Measurements from ENCODE around the gene EHF.

The EHF gene

GRCh38 chr11:34653851-34654482 lies 33.1 kb downstream of the EHF start:
- Histone ChIP-seq H3K4me3 (ENCODE audit: insufficient read depth, low read length, poor library complexity, severe bottlenecking) (no peak overlapping the region), H3K4me2 (ENCODE audit: low read depth, low read length, poor library complexity, severe bottlenecking) (no peak overlapping the region), H3F3A (ENCODE audit: insufficient read depth) (no peaks in the 10 kb centered on the region), H3K36me3 (ENCODE audit: low read length) (no peaks in the 10 kb centered on the region), H4K20me1 (ENCODE audit: low read depth, low read length) (no peaks in the 10 kb centered on the region), H3K9ac (ENCODE audit: low read length) (no peak overlapping the region), H3K79me2 (ENCODE audit: insufficient read depth, low read length) (no peaks in the 10 kb centered on the region), H3K27me3 (ENCODE audit: low read length) (no peaks in the 10 kb centered on the region), H2AFZ (ENCODE audit: low read depth, low read length, severe bottlenecking) (no peak overlapping the region), H3K27ac (ENCODE audit: low read depth, low read length) (no peak overlapping the region), H3K9me3 (ENCODE audit: insufficient read depth, low read length) (no peaks in the 10 kb centered on the region), H3K9me2 (replicated peaks; ENCODE audit: insufficient read depth, low read length) (no peaks in the 10 kb centered on the region)
- TF ChIP-seq, protein P1, sequence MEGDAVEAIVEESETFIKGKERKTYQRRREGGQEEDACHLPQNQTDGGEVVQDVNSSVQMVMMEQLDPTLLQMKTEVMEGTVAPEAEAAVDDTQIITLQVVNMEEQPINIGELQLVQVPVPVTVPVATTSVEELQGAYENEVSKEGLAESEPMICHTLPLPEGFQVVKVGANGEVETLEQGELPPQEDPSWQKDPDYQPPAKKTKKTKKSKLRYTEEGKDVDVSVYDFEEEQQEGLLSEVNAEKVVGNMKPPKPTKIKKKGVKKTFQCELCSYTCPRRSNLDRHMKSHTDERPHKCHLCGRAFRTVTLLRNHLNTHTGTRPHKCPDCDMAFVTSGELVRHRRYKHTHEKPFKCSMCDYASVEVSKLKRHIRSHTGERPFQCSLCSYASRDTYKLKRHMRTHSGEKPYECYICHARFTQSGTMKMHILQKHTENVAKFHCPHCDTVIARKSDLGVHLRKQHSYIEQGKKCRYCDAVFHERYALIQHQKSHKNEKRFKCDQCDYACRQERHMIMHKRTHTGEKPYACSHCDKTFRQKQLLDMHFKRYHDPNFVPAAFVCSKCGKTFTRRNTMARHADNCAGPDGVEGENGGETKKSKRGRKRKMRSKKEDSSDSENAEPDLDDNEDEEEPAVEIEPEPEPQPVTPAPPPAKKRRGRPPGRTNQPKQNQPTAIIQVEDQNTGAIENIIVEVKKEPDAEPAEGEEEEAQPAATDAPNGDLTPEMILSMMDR (IDR thresholded peaks at IDR 0.05; ENCODE audit: insufficient read depth, low read length, poor library complexity, severe bottlenecking): no peak

DNA sequence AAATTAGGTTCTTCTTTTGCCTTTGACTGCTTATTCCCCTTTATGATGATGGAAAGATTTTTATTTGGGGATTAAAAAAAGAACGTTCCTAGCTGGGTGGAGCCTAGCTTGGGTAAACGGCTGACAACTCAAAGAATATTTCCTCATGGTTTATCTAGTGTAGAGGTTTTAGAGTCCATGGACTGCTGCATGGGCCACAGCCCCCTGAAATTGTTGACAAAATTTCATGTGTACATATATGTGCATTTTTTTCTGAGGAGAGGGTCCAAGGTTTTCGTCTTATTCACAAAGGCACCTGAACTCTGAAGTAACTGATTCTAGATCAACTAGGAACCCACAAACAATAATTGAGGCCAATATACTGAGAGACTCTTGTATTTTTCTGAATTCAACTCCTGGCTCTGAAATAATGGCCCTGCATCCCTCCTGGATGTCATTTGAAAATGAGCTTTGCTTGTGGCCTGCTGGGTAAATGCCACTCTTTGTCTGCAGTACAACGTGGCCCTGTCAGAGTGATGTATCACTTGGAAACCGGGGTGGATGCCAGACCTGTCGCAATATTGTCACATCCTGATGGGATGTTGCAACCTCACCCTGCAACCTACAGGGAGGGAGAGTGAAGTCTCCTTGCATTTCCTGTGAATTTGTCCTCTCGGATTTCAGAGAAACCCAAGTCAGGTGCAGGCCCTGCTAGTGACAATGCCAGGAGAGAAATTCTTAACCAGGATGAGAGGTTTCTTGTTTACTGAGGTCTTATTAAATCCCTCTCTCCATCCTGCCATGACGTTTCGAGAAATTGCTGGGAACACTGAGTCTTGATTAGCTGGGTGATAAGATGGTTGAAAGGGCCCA lies 33.8 kb downstream of the EHF start:
- no peak overlapping the region for H3K9ac ChIP-seq (ENCODE audit: low read length)
- H3K79me2 ChIP-seq (ENCODE audit: insufficient read depth, low read length): no peaks in the 10 kb centered on the region
- H3K4me2 ChIP-seq (ENCODE audit: low read depth, low read length, poor library complexity, severe bottlenecking): no peak overlapping the region
- no peaks in the 10 kb centered on the region for H3K9me3 ChIP-seq (ENCODE audit: insufficient read depth, low read length)
- H4K20me1 ChIP-seq (ENCODE audit: low read depth, low read length): no peaks in the 10 kb centered on the region
- no peaks in the 10 kb centered on the region for H3K9me2 ChIP-seq (replicated peaks; ENCODE audit: insufficient read depth, low read length)
- H2AFZ ChIP-seq (ENCODE audit: low read depth, low read length, severe bottlenecking): no peak overlapping the region
- TF ChIP-seq EZH2phosphoT487 (conservative IDR thresholded peaks at IDR 0.05; ENCODE audit: low read length): no peak
- no peak overlapping the region for H3K4me3 ChIP-seq (ENCODE audit: insufficient read depth, low read length, poor library complexity, severe bottlenecking)
- no peaks in the 10 kb centered on the region for H3K27me3 ChIP-seq (ENCODE audit: low read length)
- no peaks in the 10 kb centered on the region for H3F3A ChIP-seq (ENCODE audit: insufficient read depth)
- H3K36me3 ChIP-seq (ENCODE audit: low read length): no peaks in the 10 kb centered on the region
- H3K27ac ChIP-seq (ENCODE audit: low read depth, low read length): no peak overlapping the region

DNA sequence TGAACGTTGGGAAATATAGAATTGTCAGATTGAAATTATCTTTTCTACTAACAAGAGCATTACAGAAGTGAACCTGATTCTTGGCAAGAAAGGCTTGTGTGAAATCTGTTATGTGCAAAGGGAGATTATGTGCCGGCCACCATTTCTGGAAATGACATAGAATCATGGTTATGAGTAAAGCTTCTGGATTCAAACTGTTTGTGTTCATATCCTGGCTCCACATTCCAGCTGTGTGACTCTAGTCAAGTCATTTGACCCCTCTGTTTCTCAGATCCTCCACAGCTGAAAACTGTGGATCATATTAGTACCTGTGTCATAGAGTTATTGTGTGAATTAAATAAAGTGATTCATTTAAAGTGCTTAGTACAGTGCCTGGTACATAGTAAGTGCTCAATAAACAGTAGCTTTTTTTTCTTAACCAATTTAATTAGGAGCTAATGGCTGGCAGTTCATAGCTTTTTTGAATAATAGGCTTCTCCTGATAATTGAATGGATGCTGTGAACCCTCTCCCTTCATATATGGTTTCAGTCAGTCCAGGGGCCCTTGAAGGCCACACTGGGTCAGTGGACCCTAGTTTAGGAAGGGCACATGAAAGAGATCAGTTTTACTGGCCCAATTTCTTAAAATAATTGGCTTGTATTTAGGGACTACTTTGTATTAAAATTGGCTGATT lies 34.6 kb downstream of the EHF start:
- Histone ChIP-seq H3K79me2 (ENCODE audit: insufficient read depth, low read length) (no peaks in the 10 kb centered on the region), H3K4me3 (ENCODE audit: insufficient read depth, low read length, poor library complexity, severe bottlenecking) (no peak overlapping the region), H3K9me3 (ENCODE audit: insufficient read depth, low read length) (no peaks in the 10 kb centered on the region), H2AFZ (ENCODE audit: low read depth, low read length, severe bottlenecking) (no peak overlapping the region), H3K4me2 (ENCODE audit: low read depth, low read length, poor library complexity, severe bottlenecking) (no peak overlapping the region), H3K27ac (ENCODE audit: low read depth, low read length) (no peak overlapping the region), H3K9ac (ENCODE audit: low read length) (no peak overlapping the region), H3K27me3 (ENCODE audit: low read length) (no peaks in the 10 kb centered on the region), H4K20me1 (ENCODE audit: low read depth, low read length) (no peaks in the 10 kb centered on the region), H3K9me2 (replicated peaks; ENCODE audit: insufficient read depth, low read length) (no peaks in the 10 kb centered on the region), H3F3A (ENCODE audit: insufficient read depth) (no peaks in the 10 kb centered on the region), H3K36me3 (ENCODE audit: low read length) (no peaks in the 10 kb centered on the region)
- TF ChIP-seq EZH2phosphoT487 (conservative IDR thresholded peaks at IDR 0.05; ENCODE audit: low read length): no peak
- TF ChIP-seq, protein P1 (IDR thresholded peaks at IDR 0.05; ENCODE audit: insufficient read depth, low read length, poor library complexity, severe bottlenecking): no peak
